HuH-7 (cell line): Measurements from ENCODE around the gene BPHL.
A peak's percentile ranks its signal among the peaks of the same experiment; 100 is the strongest.
"Not testable (repeated sequence)": the region's sequence is repeated elsewhere in the genome, so short reads cannot be mapped to it uniquely, and the experiment has no call there.

ENCODE experiments used
- DNase-seq: peaks from one replicate; pipeline ENCODE4 v3.0.0; 2011; ENCODE audit warnings: low spot score

The BPHL gene

GRCh38 chr6:3122823-3123182 lies 4.3 kb downstream of the BPHL start:
- no peak for DNase-seq

GRCh38 chr6:3124667-3125066 lies 6.2 kb downstream of the BPHL start:
- no peak for DNase-seq

GRCh38 chr6:3125815-3126214 lies 7.3 kb downstream of the BPHL start:
- DNase-seq: no peak

- no peak for DNase-seq
Measured at GRCh38 chr6:3128356-3129108, 10.0 kb downstream of the BPHL start.

- DNase-seq: no peak
Measured at GRCh38 chr6:3131695-3132094, 13.2 kb downstream of the BPHL start.

GRCh38 chr6:3133515-3133914 lies 15.0 kb downstream of the BPHL start:
- DNase-seq: no peak

GRCh38 chr6:3135668-3136291 lies 17.3 kb downstream of the BPHL start:
- no peak for DNase-seq

- DNase-seq: no peak
Measured at GRCh38 chr6:3136292-3137011, 17.9 kb downstream of the BPHL start.

GRCh38 chr6:3137057-3137777 lies 18.7 kb downstream of the BPHL start:
- no peak for DNase-seq

GRCh38 chr6:3137873-3138272 lies 19.4 kb downstream of the BPHL start:
- not testable (repeated sequence) for DNase-seq

- DNase-seq: no peak
Measured at GRCh38 chr6:3138341-3138740, 19.8 kb downstream of the BPHL start.

GRCh38 chr6:3139090-3139903 lies 20.8 kb downstream of the BPHL start:
- DNase-seq: peak; percentile 77

- DNase-seq: no peak
Measured at GRCh38 chr6:3140201-3140600, 21.7 kb downstream of the BPHL start.

GRCh38 chr6:3142536-3142935 lies 24.0 kb downstream of the BPHL start:
- no peak for DNase-seq

GRCh38 chr6:3143158-3143557 lies 24.6 kb downstream of the BPHL start:
- DNase-seq: no peak

GRCh38 chr6:3144571-3144970 lies 26.1 kb downstream of the BPHL start:
- DNase-seq: no peak

GRCh38 chr6:3147914-3148757 lies 29.6 kb downstream of the BPHL start:
- DNase-seq: no peak

- no peak for DNase-seq
Measured at GRCh38 chr6:3151691-3152090, 33.2 kb downstream of the BPHL start.

- DNase-seq: no peak
Measured at GRCh38 chr6:3152689-3153088, 34.2 kb downstream of the BPHL start.

GRCh38 chr6:3155416-3155815 lies 36.9 kb downstream of the BPHL start:
- not testable (repeated sequence) for DNase-seq
